NCI-H226 (cell line): ENCODE data around the gene TSPEAR.

ENCODE experiments used
- DNase-seq: peaks from one replicate; pipeline ENCODE4 v3.0.0-alpha.2; 2015

The TSPEAR gene

GRCh38 chr21:44456214-44456914, 255.0 kb downstream of the TSPEAR start:
- no peak for DNase-seq

GRCh38 chr21:44455524-44456213, 255.7 kb downstream of the TSPEAR start:
- peak; percentile 43 for DNase-seq

- DNase-seq: peak; percentile 52
Observed at GRCh38 chr21:44454747-44455523, 256.4 kb downstream of the TSPEAR start, which contains the start of gene LRRC3. TSS of gene LRRC3 (plus strand) at chr21:44455510. CDS start at chr21:44456645, 1,135 bp downstream.

- no peak for DNase-seq
Observed at GRCh38 chr21:44454058-44454457, 257.3 kb downstream of the TSPEAR start.

GRCh38 chr21:44453120-44453519, 258.3 kb downstream of the TSPEAR start:
- no peak for DNase-seq

GRCh38 chr21:44450999-44451398, 260.4 kb downstream of the TSPEAR start:
- DNase-seq: no peak

GRCh38 chr21:44450402-44450801, 261.0 kb downstream of the TSPEAR start:
- DNase-seq: no peak

GRCh38 chr21:44449473-44450363, 261.7 kb downstream of the TSPEAR start:
- no peak for DNase-seq

- no peak for DNase-seq
Observed at GRCh38 chr21:44448651-44449131, 262.7 kb downstream of the TSPEAR start.
